Neuronal stem cell (in vitro differentiated cells): Measurements from ENCODE around the gene COL13A1.

ENCODE experiments used
- DNase-seq: peaks from one replicate; pipeline ENCODE4 v3.0.0-alpha.2; 2013; ENCODE audit warnings: low spot score
- H2AFZ ChIP-seq: one replicate; pipeline ENCODE4 v1.6.1; 2013; ENCODE audit warnings: mild to moderate bottlenecking, low read length, inconsistent platforms
- H2AK5ac ChIP-seq: 2 replicates; pipeline ENCODE4 v1.6.1; 2013; ENCODE audit warnings: low read depth, mild to moderate bottlenecking, inconsistent platforms, low read length, moderate library complexity, mixed read lengths
- H2BK120ac ChIP-seq: 2 replicates; pipeline ENCODE4 v1.6.1; 2013; ENCODE audit warnings: low read depth, mild to moderate bottlenecking, inconsistent platforms, low read length, moderate library complexity, mixed read lengths
- H2BK12ac ChIP-seq: one replicate; pipeline ENCODE4 v1.6.1; 2013; ENCODE audit warnings: low read length, inconsistent platforms
- H2BK15ac ChIP-seq: 2 replicates; pipeline ENCODE4 v1.6.1; 2013; ENCODE audit warnings: mild to moderate bottlenecking, low read length, inconsistent platforms, mixed read lengths
- H2BK5ac ChIP-seq: one replicate; pipeline ENCODE4 v1.6.1; 2013; ENCODE audit warnings: inconsistent platforms, mild to moderate bottlenecking, low read length, moderate library complexity
- H3K14ac ChIP-seq: one replicate; pipeline ENCODE4 v1.6.1; 2013; ENCODE audit warnings: low read length, inconsistent platforms
- H3K18ac ChIP-seq: 2 replicates; pipeline ENCODE4 v1.6.1; 2013; ENCODE audit warnings: low read length, inconsistent platforms
- H3K23ac ChIP-seq: 2 replicates; pipeline ENCODE4 v1.6.1; 2013; ENCODE audit warnings: low read depth, mild to moderate bottlenecking, mixed read lengths, low read length, inconsistent platforms; ENCODE audit not compliant: poor library complexity
- H3K27ac ChIP-seq: replicated peaks from 3 replicates; pipeline ENCODE4 v1.5.1; 2013; ENCODE audit warnings: low read length, inconsistent platforms
- H3K27me3 ChIP-seq, 3 experiments: 2 replicates each; pipeline ENCODE4 v1.6.1; 2013; ENCODE audit warnings: low read length in 3 of 3, mild to moderate bottlenecking in 2 of 3, inconsistent platforms in 1 of 3, low read depth in 1 of 3, mixed read lengths in 1 of 3, moderate library complexity in 1 of 3; ENCODE audit not compliant: control insufficient read depth in 3 of 3, insufficient read depth in 3 of 3
- H3K36me3 ChIP-seq, 2 donors: replicated peaks in 1 of 2; 2 replicates each; pipeline ENCODE4 v1.6.1; 2013; ENCODE audit warnings: low read length in 2 of 2; ENCODE audit not compliant: control insufficient read depth in 2 of 2, insufficient read depth in 2 of 2
- H3K4ac ChIP-seq: 2 replicates; pipeline ENCODE4 v1.6.1; 2013; ENCODE audit warnings: inconsistent platforms, mild to moderate bottlenecking, low read length, moderate library complexity
- H3K4me1 ChIP-seq, 2 donors: 1 replicate in 1 of 2; 2 replicates in 1 of 2; pipeline ENCODE4 v1.6.1; 2013; ENCODE audit warnings: low read length in 2 of 2, low read depth in 1 of 2; ENCODE audit not compliant: control insufficient read depth in 2 of 2, insufficient read depth in 1 of 2
- H3K4me2 ChIP-seq: one replicate; pipeline ENCODE4 v1.6.1; 2013; ENCODE audit warnings: mild to moderate bottlenecking, low read length, inconsistent platforms; ENCODE audit not compliant: insufficient read depth, poor library complexity, severe bottlenecking
- H3K4me3 ChIP-seq, 2 donors: 2 replicates each; pipeline ENCODE4 v1.5.1; 2013; ENCODE audit warnings: low read length in 2 of 2, mild to moderate bottlenecking in 2 of 2, inconsistent platforms in 1 of 2, moderate library complexity in 1 of 2
- H3K79me1 ChIP-seq: one replicate; pipeline ENCODE4 v1.6.1; 2013; ENCODE audit warnings: low read depth, mild to moderate bottlenecking, inconsistent platforms, low read length, moderate library complexity
- H3K9ac ChIP-seq: one replicate; pipeline ENCODE4 v1.6.1; 2013; ENCODE audit warnings: mild to moderate bottlenecking, low read depth, low read length, inconsistent platforms; ENCODE audit not compliant: poor library complexity
- H3K9me3 ChIP-seq, 2 donors: replicated peaks in 1 of 2; 2 replicates each; pipeline versions ENCODE3 to v1.6.1; 2013; ENCODE audit warnings: low read length in 2 of 2, mild to moderate bottlenecking in 2 of 2, inconsistent platforms in 1 of 2, low read depth in 1 of 2, mixed read lengths in 1 of 2, moderate library complexity in 1 of 2; ENCODE audit not compliant: control insufficient read depth in 2 of 2, insufficient read depth in 1 of 2
- H4K8ac ChIP-seq: one replicate; pipeline ENCODE4 v1.6.1; 2013; ENCODE audit warnings: low read depth, mild to moderate bottlenecking, inconsistent platforms, low read length, moderate library complexity
- H4K91ac ChIP-seq: one replicate; pipeline ENCODE4 v1.6.1; 2013; ENCODE audit warnings: low read length, low read depth, mild to moderate bottlenecking, inconsistent platforms; ENCODE audit not compliant: poor library complexity
- WGBS, 2 donors: extraction: QIAGEN DNeasy Blood & Tissue Kit; methylation state at CpG; one replicate each; pipeline ENCODE4 v1.1.7; 2013; ENCODE audit warnings: missing lambda C conversion rate in 2 of 2, mixed read lengths in 1 of 2; ENCODE audit not compliant: insufficient read length in 2 of 2, insufficient replicate concordance in 1 of 2; ENCODE audit errors: extremely low coverage in 2 of 2; 5-methylcytosine and 5-hydroxymethylcytosine counted together

COL13A1 gene

DNA sequence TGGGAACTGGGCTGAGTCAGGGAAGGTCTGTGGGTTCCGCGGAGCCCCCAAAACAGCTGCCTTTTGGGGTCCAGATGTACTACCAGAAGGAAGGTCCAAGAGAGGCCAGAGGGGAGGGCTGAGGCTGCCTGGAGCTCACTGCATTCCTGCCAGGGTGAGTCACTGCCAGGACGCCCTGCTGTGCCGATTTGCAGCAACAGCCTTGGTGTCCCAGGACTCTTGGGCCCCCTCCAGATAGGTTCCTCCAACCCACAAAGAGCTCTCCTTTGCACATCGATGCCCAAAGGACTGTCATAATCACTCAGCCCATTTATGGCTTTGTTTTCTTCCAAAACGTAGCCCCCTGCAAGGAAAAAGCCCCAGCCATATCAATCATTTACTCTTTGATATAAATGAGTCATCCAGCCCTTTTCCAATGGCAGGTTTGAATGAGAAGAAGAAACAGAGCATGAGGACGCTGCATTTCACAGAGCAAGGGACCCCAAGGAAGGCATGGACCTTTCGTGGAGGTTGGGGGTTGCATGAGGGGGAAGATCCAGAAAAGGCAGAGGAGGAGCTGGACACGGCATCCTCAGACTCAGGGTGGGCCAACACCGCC is 32.2 kb upstream of the COL13A1 start:
- H4K91ac ChIP-seq: no peak overlapping the region
- H3K18ac ChIP-seq: peak overlapping the region; percentile 67
- peak overlapping the region; percentile 5 for H3K14ac ChIP-seq
- no peak overlapping the region for H2BK15ac ChIP-seq
- no peaks in the 10 kb centered on the region for H3K79me1 ChIP-seq
- no CpG with 5 or more reads among the region's 10 CpGs for WGBS, 2 donors
- no peak overlapping the region for H4K8ac ChIP-seq
- no peak overlapping the region for H3K9ac ChIP-seq
- no peak overlapping the region for H3K27ac ChIP-seq
- H3K36me3 ChIP-seq: no peaks in the 10 kb centered on the region
- no peak overlapping the region for H2BK120ac ChIP-seq
- no peak overlapping the region for H2AFZ ChIP-seq
- H2BK5ac ChIP-seq: no peak overlapping the region
- peaks cover 0 to 10% of the 10 kb centered on the region in 2 donors for H3K4me1 ChIP-seq
- no peak for DNase-seq
- H2BK12ac ChIP-seq: no peak overlapping the region
- no peak overlapping the region for H3K4me3 ChIP-seq
- no peaks in the 10 kb centered on the region for H3K9me3 ChIP-seq
- no peak overlapping the region for H3K4me2 ChIP-seq
- H3K4ac ChIP-seq: no peak overlapping the region
- H2AK5ac ChIP-seq: no peak overlapping the region
- peaks cover 0 to 3% (median 0%) of the 10 kb centered on the region in 3 experiments for H3K27me3 ChIP-seq
- no peak overlapping the region for H3K23ac ChIP-seq

DNA sequence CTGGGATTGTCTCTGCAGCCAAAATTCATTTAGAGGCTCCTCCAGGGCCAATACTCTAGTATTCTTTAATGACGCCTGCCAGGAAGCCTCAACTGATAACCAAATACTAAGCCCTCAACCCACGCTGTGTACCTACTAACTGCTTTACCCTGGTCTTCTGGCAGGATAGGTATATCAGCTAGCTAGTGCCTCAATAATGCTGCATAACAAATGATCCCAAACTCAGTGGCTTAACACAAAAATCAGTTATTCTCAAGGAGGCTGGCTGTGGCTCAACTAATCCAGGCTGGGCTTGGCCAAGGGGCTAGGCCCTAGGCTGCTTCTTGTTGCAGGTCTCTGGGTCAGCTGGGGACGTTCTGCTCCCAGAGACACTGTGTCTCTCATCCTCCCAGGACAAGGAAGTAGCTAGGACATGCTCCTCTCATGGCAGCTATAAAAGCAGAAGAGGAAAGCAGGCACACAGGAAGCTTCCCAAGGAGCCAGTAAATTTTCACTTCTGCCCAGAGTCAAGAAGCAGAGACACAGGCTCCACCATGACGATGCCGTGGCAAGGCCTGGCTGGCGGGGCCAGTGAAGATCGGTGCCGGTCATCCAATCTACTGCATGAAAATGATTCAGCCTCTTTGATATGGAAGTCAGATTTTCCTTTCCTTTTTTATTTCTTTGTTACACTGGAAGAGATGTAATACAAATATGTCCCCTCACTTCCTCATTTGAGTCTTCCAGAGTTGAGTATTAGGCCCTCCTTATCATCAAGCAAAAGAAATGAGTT is 28.6 kb upstream of the COL13A1 start:
- no peak overlapping the region for H2BK12ac ChIP-seq
- no peak for DNase-seq
- no peak overlapping the region for H4K8ac ChIP-seq
- no peak overlapping the region for H3K14ac ChIP-seq
- H2BK15ac ChIP-seq: no peak overlapping the region
- no peak overlapping the region for H3K23ac ChIP-seq
- peaks cover 0 to 3% (median 0%) of the 10 kb centered on the region in 3 experiments for H3K27me3 ChIP-seq
- no peak overlapping the region for H4K91ac ChIP-seq
- H3K9ac ChIP-seq: no peak overlapping the region
- no peak overlapping the region for H3K18ac ChIP-seq
- peaks cover 0 to 8% of the 10 kb centered on the region in 2 donors for H3K4me1 ChIP-seq
- H3K79me1 ChIP-seq: no peaks in the 10 kb centered on the region
- no peak overlapping the region for H3K4me2 ChIP-seq
- no peak overlapping the region for H3K27ac ChIP-seq
- no peaks in the 10 kb centered on the region for H3K36me3 ChIP-seq
- no peak overlapping the region for H3K4me3 ChIP-seq
- H3K9me3 ChIP-seq: no peaks in the 10 kb centered on the region
- H3K4ac ChIP-seq: no peak overlapping the region
- no CpG with 5 or more reads among the region's 8 CpGs for WGBS, 2 donors
- H2BK5ac ChIP-seq: no peak overlapping the region
- H2AFZ ChIP-seq: no peak overlapping the region
- H2BK120ac ChIP-seq: no peak overlapping the region
- H2AK5ac ChIP-seq: no peak overlapping the region

DNA sequence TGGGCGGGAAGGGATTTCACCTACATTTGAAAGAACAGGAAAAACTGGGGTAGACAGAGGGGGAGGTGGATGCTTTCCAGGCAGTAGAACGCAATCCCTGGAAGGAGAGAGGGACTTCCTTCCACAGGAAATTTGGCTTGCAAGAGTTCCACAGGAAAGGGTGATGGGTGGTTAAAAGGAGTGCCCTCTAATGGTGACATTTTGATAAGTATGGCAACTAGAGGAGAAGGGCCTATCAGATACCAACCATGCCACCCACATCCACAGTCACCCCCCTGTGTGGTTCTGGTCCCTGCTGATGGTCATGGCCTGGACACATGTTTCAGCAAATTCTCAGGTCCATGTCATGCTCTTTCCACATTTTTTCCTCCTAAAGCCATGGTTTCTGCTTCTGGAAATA is 27.1 kb upstream of the COL13A1 start:
- H2BK5ac ChIP-seq: no peak overlapping the region
- H3K23ac ChIP-seq: no peak overlapping the region
- no peak overlapping the region for H2BK15ac ChIP-seq
- no peaks in the 10 kb centered on the region for H3K9me3 ChIP-seq
- H3K4me3 ChIP-seq: no peak overlapping the region
- no peak overlapping the region for H4K91ac ChIP-seq
- no peak overlapping the region for H4K8ac ChIP-seq
- no peak overlapping the region for H3K9ac ChIP-seq
- no CpG with 5 or more reads among the region's 2 CpGs for WGBS, 2 donors
- H3K36me3 ChIP-seq: no peaks in the 10 kb centered on the region
- H3K18ac ChIP-seq: no peak overlapping the region
- H3K27me3 ChIP-seq: no peaks in the 10 kb centered on the region
- H3K27ac ChIP-seq: no peak overlapping the region
- H2BK12ac ChIP-seq: no peak overlapping the region
- no peak overlapping the region for H2AFZ ChIP-seq
- H2BK120ac ChIP-seq: no peak overlapping the region
- H2AK5ac ChIP-seq: no peak overlapping the region
- DNase-seq: no peak
- H3K4me1 ChIP-seq: peaks cover 0 to 4% of the 10 kb centered on the region in 2 donors
- no peak overlapping the region for H3K14ac ChIP-seq
- H3K79me1 ChIP-seq: no peaks in the 10 kb centered on the region
- no peak overlapping the region for H3K4me2 ChIP-seq
- H3K4ac ChIP-seq: no peak overlapping the region

DNA sequence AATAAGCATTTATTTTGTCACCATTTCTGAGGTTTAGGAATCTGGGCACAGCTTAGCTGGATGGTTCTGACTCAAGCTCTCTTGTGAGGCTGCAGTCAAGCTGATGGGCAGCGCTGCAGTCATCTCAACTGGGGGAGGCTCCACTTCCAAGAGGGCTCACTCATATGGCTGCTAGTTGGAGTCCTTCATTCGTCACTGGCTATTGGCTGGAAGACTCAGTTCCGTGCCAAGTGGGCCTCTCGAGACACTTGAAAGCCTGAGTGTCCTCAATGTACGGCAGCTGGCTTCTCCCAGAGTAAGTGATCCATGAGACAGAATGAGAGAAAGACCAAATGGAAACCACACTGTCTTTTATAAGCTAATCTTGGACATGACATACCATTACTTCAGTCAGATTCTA is 21.6 kb upstream of the COL13A1 start:
- Histone ChIP-seq H4K91ac (no peak overlapping the region), H3K27ac (no peak overlapping the region), H2AK5ac (no peak overlapping the region), H3K9me3 (no peaks in the 10 kb centered on the region), H3K4ac (no peak overlapping the region), H3K18ac (no peak overlapping the region), H3K23ac (no peak overlapping the region), H2AFZ (no peak overlapping the region), H2BK12ac (no peak overlapping the region), H2BK120ac (no peak overlapping the region), H3K14ac (no peak overlapping the region), H3K4me3 (no peak overlapping the region), H3K4me2 (no peak overlapping the region), H2BK15ac (no peak overlapping the region), H2BK5ac (no peak overlapping the region), H3K27me3 (peaks cover 0 to 3% (median 0%) of the 10 kb centered on the region in 3 experiments), H3K79me1 (no peaks in the 10 kb centered on the region), H4K8ac (no peak overlapping the region), H3K36me3 (no peaks in the 10 kb centered on the region), H3K9ac (no peak overlapping the region), H3K4me1 (no peaks in the 10 kb centered on the region)
- no CpG with 5 or more reads among the region's 5 CpGs for WGBS, 2 donors
- no peak for DNase-seq
